Esophagus muscularis mucosa (tissue), 4 donors: ENCODE data around the gene RAD51B. TPM values are rescaled to one million over a fixed set of nuclear protein-coding genes. Genes with fewer than 3 reads are reported as not detected.

Source experiments
- DNase-seq: peaks from one replicate; pipeline ENCODE4 v3.0.0-alpha.2; 2017; ENCODE audit errors: extremely low spot score
- H3K27ac ChIP-seq, 4 donors: fragments of 200-600 bp; sonication (generic); replicated peaks in 1 of 4; 1 replicate in 3 of 4; 2 replicates in 1 of 4; pipeline ENCODE4 v1.5.1; 2016 to 2019; ENCODE audit warnings: mild to moderate bottlenecking in 1 of 4
- H3K27me3 ChIP-seq, 4 donors: fragments of 200-600 bp; sonication (generic); one replicate each; pipeline versions ENCODE4 v1.5.1 to v1.6.0; 2016 to 2019
- H3K36me3 ChIP-seq, 4 donors: fragments of 200-600 bp; sonication (generic); one replicate each; pipeline ENCODE4 v1.5.1; 2016 to 2019
- H3K4me1 ChIP-seq, 4 donors: fragments of 200-600 bp; sonication (generic); one replicate each; pipeline ENCODE4 v1.5.1; 2016 to 2019
- H3K4me3 ChIP-seq, 4 donors: fragments of 200-600 bp; sonication (generic); 1 replicate in 2 of 4; 2 replicates in 2 of 4; pipeline ENCODE4 v1.5.1; 2016 to 2019; ENCODE audit warnings: mild to moderate bottlenecking in 4 of 4, moderate library complexity in 1 of 4
- H3K9me3 ChIP-seq, 4 donors: fragments of 200-600 bp; sonication (generic); 1 replicate in 3 of 4; 2 replicates in 1 of 4; pipeline ENCODE4 v1.5.1; 2016 to 2019
- EP300 ChIP-seq: sonication (generic); formaldehyde crosslinking; IDR thresholded peaks from one replicate; pipeline ENCODE4 v1.6.1; 2017; ENCODE audit warnings: antibody characterized with exemption
- POLR2A ChIP-seq: fragments of 450-650 bp; IDR thresholded peaks from one replicate; pipeline ENCODE4 v1.6.1; 2017; ENCODE audit warnings: antibody characterized with exemption, moderate library complexity, mild to moderate bottlenecking, low read depth
- POLR2AphosphoS5 ChIP-seq, 2 donors: sonication (generic); formaldehyde crosslinking; IDR thresholded peaks; one replicate each; pipeline ENCODE4 v1.6.1; 2017; ENCODE audit warnings: antibody characterized with exemption in 2 of 2
- WGBS: methylation state at CpG from one replicate; pipeline ENCODE4 v1.1.5; 2018; 5-methylcytosine and 5-hydroxymethylcytosine counted together
- intact Hi-C: fragments of 100-400 bp; cut with DNase I; formaldehyde crosslinking; loops from one replicate; pipeline ENCODE4 v1.15.1; 2023
- total RNA-seq, 4 donors: library from RNA; depleted of rRNA; stranded (reverse); fragments of >200 nt; gene quantifications; one replicate each; pipeline versions ENCODE4 v1.1.0 to v1.2.1, GENCODE V29; 2016
- TF ChIP-seq, protein P1 (sequence below), 3 experiments: fragments of 200-600 bp in 2 of 3; fragments of 450-650 bp in 1 of 3; sonication (generic) in 2 of 3; IDR thresholded peaks; one replicate each; pipeline ENCODE4 v1.5.1; 2017 to 2019; ENCODE audit warnings: antibody characterized with exemption in 3 of 3, mild to moderate bottlenecking in 2 of 3, moderate library complexity in 1 of 3

RAD51B gene
- total RNA-seq, 4 donors from 2014 or later, result 2.8 to 11.1 (median 5.1) TPM

DNA sequence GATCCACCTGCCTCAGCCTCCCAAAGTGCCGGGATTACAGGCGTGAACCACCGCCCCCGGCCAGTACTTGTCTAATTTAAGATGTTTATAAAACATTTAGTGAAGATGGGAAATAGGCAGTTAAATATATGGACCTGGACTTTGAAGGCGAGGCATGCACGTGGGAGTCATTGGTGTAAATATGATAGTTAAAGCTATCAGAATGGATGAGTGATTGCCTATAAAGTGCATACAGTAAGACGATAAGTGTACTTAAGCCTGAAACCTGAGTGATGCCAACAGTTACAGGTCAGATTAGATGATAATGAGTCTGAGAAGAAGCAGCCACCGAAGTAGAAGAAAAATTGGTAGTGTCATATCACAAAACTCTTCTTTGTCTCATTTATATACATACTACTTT is 11.5 kb downstream of the RAD51B start:
- H3K9me3 ChIP-seq, result no peaks in the 10 kb centered on the region
- H3K27me3 ChIP-seq, result no peaks in the 10 kb centered on the region
- 86% methylated on average over 8 of the region's 8 CpGs for WGBS
- TF ChIP-seq POLR2AphosphoS5 (IDR thresholded peaks at IDR 0.05) (no peak), POLR2A (no peak), EP300 (no peak)
- TF ChIP-seq, protein P1, sequence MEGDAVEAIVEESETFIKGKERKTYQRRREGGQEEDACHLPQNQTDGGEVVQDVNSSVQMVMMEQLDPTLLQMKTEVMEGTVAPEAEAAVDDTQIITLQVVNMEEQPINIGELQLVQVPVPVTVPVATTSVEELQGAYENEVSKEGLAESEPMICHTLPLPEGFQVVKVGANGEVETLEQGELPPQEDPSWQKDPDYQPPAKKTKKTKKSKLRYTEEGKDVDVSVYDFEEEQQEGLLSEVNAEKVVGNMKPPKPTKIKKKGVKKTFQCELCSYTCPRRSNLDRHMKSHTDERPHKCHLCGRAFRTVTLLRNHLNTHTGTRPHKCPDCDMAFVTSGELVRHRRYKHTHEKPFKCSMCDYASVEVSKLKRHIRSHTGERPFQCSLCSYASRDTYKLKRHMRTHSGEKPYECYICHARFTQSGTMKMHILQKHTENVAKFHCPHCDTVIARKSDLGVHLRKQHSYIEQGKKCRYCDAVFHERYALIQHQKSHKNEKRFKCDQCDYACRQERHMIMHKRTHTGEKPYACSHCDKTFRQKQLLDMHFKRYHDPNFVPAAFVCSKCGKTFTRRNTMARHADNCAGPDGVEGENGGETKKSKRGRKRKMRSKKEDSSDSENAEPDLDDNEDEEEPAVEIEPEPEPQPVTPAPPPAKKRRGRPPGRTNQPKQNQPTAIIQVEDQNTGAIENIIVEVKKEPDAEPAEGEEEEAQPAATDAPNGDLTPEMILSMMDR (IDR thresholded peaks at IDR 0.05), result no peak
- H3K4me1 ChIP-seq, result no peaks in the 10 kb centered on the region
- DNase-seq, result no peak
- H3K27ac ChIP-seq, result no peak overlapping the region
- H3K36me3 ChIP-seq, result peaks cover 0 to 9% (median 3%) of the 10 kb centered on the region in 4 donors
- H3K4me3 ChIP-seq, result no peak overlapping the region
- intact Hi-C loops, result no loop called here

DNA sequence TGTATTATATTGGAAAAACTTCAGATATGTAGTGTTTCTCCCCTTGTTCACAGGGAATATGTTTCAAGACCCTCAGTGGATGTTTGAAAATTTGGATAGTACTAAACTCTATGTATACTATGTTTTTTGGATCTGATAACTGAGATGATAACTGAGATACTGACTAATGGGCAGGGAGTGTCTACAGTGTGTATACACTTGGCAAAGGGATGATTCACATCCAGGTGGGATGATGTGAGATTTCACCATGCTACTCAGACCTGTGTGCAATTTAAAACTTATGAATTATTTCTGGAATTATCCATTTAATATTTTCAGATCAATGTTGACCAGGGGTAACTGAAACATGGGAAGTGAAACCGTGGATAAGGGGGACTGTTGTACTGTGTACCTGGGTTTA is 13.8 kb downstream of the RAD51B start:
- intact Hi-C loops, result no loop called here
- WGBS, result 100% methylated on average over 1 of the region's 1 CpG
- H3K36me3 ChIP-seq, result no peaks in the 10 kb centered on the region

DNA sequence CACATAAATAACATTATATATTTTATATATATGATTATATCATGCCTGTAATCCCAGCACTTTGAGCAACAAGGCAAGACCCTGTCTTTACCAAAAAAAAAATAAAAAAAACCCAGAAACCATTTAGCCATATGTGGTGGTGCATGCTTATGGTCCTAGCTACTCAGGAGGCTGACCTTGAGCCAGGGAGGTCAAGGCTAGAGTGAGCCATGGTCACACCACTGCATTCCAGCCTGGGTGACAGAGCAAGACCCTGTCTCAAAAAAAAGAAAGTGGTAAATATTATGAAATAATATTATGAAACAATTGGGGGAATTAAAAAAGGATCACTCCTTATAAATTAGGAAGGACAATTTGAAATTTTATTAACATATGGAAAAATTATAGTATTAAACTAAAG is 16.0 kb downstream of the RAD51B start:
- no peaks in the 10 kb centered on the region for H3K27me3 ChIP-seq
- intact Hi-C loops, result loop anchor here (5.0 kb wide), 2 partner anchors 992 to 1007 kb away; no protein-coding TSS in a partner anchor
- DNase-seq, result no peak
- no peaks in the 10 kb centered on the region for H3K4me1 ChIP-seq
- TF ChIP-seq, protein P1 (IDR thresholded peaks at IDR 0.05), result no peak
- TF ChIP-seq POLR2A, result no peak
- no peak for TF ChIP-seq EP300
- no peaks in the 10 kb centered on the region for H3K36me3 ChIP-seq
- no peak overlapping the region for H3K27ac ChIP-seq
- no peak overlapping the region for H3K4me3 ChIP-seq
- H3K9me3 ChIP-seq, result no peaks in the 10 kb centered on the region

More for the DNA sequence above, 13.8 kb downstream of the RAD51B start:
- Histone ChIP-seq H3K4me1 (no peaks in the 10 kb centered on the region), H3K27ac (no peak overlapping the region), H3K9me3 (no peaks in the 10 kb centered on the region), H3K27me3 (no peaks in the 10 kb centered on the region), H3K4me3 (no peak overlapping the region)
- no peak for TF ChIP-seq POLR2A
- DNase-seq, result no peak

DNA sequence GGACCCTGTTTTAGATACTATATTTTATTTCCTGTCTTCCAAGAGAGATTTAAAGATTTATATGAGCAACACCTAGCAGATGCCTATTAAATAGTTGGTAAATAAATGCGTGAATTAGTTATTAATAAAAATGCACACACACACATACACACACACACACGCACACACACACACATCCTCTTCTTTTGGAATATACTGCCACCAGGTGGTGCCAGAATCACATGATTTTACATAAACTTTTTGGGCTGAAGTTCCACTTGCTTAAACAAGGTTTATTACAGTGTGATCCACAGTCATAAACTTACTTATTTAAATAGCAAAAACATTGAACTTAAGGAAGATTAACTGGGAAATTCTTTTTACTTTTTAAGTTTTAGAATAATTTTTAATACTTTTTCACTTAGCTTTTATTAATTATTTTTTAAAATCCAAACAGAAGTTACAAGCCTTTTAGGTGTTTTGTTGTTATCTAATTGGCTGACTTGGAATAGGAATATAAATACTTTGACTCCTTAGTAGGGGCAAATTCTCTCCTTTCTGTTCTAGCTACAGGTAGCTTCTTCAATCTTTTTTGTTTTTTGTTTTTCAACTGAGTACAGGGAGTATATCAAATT is 17.5 kb downstream of the RAD51B start:
- TF ChIP-seq, protein P1 (IDR thresholded peaks at IDR 0.05), result peak; percentile 46 to 69 (median 57)
- TF ChIP-seq EP300, result no peak
- no peak for DNase-seq

DNA sequence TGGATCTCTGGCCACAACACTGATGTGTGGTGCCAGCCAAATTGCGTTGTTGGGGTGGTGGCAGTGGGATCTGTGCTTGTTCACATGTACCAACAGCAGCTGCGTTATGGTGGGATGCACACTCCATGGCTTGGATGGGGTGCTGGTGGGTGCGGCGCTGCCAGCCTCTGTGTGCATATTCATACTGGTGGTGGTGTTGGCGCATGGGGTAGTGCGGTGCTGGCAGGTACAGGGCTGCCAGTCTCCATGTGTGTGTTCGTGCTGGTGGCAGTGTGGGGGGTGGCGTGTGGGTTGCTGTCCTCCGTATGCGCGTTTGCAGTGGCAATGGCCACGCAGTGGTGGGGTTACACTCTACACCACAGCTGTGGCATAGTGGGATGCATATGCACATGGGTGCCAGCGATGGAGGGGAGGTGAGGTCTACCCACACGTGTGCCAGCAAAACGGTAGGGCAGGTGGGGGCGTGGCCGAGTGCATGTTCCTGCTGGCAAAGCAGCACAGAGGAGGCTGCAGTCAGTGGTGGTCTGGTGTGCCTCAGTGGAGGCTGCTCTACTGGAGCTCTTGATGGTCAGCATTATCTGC is 26.5 kb downstream of the RAD51B start:
- 94% methylated on average over 13 of the region's 17 CpGs for WGBS
- Histone ChIP-seq H3K4me3 (no peak overlapping the region), H3K27ac (no peak overlapping the region), H3K36me3 (no peaks in the 10 kb centered on the region), H3K9me3 (no peaks in the 10 kb centered on the region), H3K27me3 (no peaks in the 10 kb centered on the region), H3K4me1 (no peaks in the 10 kb centered on the region)
- intact Hi-C loops, result no loop called here
- DNase-seq, result no peak
- no peak for TF ChIP-seq POLR2A
- TF ChIP-seq EP300, result no peak
- TF ChIP-seq, protein P1 (IDR thresholded peaks at IDR 0.05), result no peak
- TF ChIP-seq POLR2AphosphoS5 (IDR thresholded peaks at IDR 0.05), result no peak

More for the DNA sequence above, 17.5 kb downstream of the RAD51B start:
- 21% methylated on average over 2 of the region's 2 CpGs for WGBS
- intact Hi-C loops, result loop anchor here (5.0 kb wide), 2 partner anchors 990 to 1005 kb away; no protein-coding TSS in a partner anchor
- no peaks in the 10 kb centered on the region for H3K36me3 ChIP-seq
- no peak overlapping the region for H3K4me3 ChIP-seq
- H3K27ac ChIP-seq, result no peak overlapping the region
- no peaks in the 10 kb centered on the region for H3K9me3 ChIP-seq
- H3K4me1 ChIP-seq, result no peaks in the 10 kb centered on the region
- no peaks in the 10 kb centered on the region for H3K27me3 ChIP-seq
